GM18867 (cell line): Measurements from ENCODE around the gene AFTPH.

ENCODE experiments used
- ATAC-seq: cut with Tn5 transposase; IDR thresholded peaks from one replicate; pipeline ENCODE4 v1.9.1; 2021; ENCODE audit warnings: mild to moderate bottlenecking, moderate library complexity; ENCODE audit not compliant: unreplicated experiment

AFTPH gene

DNA sequence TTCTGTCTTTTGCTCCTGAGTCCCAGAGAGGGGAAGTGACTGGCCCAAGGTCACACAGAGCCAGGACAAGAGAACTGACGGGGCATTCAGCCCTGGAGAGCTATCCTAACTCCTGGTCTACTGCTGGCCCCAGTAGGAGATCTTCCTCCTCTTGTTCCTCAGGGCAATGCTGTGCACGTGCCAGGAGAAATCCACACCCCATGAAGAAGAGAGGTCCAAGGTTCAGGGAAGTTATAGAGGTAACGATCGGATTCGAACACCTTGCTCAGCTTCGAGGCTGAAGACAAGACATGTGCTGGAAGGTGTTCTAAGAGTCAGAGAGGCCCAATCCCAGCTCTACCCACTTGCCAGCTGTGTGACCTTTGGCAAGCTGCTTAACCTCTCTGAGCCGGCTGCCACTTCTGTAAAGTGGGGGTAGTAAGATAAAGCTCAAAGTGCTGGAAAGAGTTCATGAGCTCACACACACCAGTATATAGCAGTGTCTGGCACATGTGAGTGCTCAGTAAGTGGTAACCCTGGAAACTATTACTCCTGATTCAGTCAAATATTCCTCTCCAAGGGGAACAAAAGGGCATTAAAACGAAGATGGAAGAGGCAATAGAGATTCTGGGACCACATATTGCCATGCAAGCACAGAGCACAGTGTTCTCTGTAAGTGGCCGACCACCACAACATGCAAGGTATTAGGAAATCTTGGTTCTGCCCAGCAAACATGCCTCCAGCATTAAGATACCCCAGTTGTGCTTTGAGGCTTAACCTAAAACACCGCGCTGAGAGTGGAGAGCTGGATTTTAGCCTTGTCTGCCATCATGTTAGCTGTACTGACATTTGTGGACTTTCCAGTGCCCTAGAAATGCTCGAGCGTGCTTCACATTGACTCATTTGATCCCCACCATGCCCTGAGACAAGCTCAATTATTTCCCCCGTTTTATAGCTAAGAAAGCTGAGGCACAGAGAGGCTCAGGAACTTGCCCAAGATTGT lies 104.0 kb downstream of the AFTPH start:
- no peak for ATAC-seq

- no peak for ATAC-seq
Observed at GRCh38 chr2:64629329-64629781, 105.2 kb downstream of the AFTPH start.

- ATAC-seq, result no peak
Observed at GRCh38 chr2:64629875-64630274, 105.7 kb downstream of the AFTPH start.

GRCh38 chr2:64630752-64631151 lies 106.6 kb downstream of the AFTPH start:
- no peak for ATAC-seq

- no peak for ATAC-seq
Observed at GRCh38 chr2:64631771-64632170, 107.6 kb downstream of the AFTPH start.

- no peak for ATAC-seq
Observed at GRCh38 chr2:64632835-64633819, 109.0 kb downstream of the AFTPH start.

- ATAC-seq, result no peak
Observed at GRCh38 chr2:64634345-64635267, 110.5 kb downstream of the AFTPH start.

DNA sequence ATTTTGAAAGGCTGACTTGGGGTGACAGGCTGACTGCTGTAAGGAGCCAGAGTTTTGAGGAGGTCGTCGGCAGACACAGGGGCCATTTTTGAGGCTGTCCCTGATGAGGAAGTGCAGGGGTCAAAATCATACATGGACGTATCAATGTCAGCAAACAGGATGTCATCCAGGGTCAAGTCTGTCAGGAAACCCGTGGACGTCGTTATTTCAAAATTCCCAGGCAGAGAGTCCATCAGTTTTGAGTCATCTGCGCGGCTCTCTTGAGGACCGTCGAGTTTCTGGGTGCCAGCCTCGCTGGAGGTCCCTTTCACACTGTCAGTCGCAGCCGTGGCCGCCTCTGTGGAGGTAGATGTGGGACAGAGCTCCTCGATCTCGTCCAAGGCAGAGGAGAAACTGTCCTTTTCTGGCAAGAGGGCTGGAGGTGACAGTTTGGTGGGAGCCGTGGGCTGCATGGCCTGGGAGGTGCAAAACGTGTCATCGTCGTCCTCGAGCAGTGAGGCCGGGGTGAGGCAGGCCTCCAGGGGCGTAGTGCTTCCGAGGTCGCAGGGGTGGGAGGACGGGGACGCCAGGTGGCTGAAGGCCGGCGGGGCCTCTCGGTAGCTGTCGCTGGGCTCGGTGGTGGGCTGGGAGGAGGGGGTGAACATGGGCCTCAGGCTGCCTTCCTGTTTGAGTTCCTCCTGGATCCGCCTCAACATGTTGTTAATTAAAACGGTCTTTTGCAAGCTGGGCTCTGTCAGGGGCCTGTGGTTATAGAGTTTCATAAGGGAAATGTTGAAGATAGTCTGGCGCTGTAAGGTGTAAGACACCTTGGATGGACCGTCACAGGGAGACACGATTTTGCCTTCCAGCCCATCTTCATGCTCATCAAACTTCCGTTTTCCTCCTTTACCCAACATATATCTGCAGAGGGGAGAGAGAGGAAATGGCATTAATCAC lies 112.1 kb downstream of the AFTPH start:
- ATAC-seq, result peak; percentile 50

DNA sequence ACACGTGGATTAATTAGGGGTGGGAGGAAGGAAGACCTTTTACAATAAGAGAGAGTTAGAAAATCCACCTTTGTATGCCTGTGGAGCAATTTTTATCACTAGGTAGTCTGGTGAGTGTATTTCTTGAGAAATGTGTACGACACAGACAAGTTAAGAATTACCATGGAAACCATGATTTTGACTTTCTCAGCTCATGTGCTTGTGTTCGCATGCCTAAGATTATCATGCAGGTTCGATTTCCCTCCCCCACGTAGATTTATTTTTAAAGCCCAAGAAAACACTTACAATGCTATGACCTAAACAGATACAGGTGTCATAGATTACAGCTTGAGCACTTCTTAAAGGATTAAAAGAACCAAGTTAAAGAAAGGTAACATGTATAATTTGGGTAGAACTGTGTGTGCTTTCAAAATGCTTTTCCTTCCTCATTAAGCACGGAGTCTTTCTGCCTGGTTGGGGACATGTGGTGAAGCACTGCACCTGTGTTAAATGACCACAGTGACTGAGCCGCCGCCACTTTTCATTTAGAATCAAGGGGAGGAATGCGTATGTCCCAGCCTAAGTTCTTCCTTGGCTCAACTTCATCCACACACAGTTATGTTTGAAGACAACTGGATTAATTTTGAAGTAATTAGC lies 113.0 kb downstream of the AFTPH start:
- peak; percentile 67 for ATAC-seq

- no peak for ATAC-seq
Observed at GRCh38 chr2:64637931-64638330, 113.8 kb downstream of the AFTPH start.

DNA sequence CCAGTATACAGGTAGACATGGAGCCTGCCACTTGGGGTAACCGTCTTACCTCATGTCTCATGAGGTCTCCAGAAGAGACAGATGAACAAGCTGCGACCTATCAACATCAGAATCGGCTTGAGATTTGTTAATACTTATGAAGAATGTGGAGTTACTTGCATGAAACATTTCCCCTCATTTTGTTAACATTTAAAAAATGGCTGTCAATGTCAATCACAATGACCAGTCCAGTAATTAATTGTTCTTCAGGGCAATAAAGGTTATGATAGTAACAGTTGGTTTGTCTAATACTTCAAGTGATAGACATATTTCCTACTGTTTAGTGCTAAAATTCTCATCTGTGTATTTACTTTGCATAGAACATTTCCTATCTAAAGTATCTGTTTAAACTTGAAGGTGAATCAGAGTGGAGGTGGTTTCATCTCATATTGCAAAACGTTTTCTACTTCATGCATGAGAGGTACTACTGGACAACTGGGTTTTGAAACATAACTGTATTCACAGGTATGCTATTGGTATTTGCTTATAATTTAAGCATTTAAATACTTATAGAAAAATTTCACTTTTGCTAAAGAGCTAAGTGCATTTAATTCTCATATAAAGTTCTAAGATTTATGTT lies 114.5 kb downstream of the AFTPH start:
- ATAC-seq, result no peak

GRCh38 chr2:64639691-64640090 lies 115.6 kb downstream of the AFTPH start:
- ATAC-seq, result no peak

DNA sequence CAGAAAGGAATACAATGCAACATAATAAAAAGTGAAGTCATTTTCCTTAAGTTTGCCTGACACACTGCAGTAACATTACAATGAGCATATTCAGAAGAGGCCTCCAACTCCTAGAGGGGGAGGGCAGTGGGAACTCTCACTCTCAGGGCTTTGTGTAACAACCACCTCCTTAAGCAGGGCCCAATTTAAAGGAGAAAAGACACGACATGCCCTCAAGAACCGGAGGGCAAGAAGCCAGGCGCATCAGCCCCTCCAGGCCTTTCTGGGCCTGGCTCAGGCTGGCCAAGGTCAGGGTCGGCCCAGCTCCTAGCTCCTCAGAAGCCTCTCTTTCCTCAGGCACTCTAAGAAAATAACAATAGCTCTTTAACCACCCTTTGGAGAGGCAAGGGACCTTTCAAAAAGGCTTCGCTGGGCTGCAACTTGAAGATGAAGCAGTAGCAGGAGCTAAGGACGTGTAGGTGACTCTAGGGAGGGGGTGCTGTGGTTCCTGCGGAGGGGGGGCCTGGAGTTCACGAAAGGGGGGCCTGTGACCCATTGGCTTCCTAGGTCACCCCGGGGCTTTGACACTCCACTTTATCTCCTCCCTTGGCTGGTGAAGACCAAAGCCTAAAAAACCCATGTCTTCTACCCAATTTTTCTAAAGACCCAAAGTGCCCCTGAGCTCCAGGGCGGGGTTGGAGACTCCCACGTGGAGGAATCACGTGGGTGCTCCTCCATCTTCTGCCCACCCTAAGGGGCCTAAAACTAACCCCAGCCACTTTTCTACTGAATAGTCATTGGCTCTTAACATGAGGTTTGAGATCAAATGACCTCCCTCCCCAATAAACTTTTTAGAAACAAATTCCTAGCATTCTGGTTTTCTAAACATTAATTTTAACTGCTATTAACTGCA lies 116.3 kb downstream of the AFTPH start:
- no peak for ATAC-seq

- ATAC-seq, result no peak
Observed at GRCh38 chr2:64641599-64641998, 117.5 kb downstream of the AFTPH start.
